Measurements from ENCODE around the gene GALNT14.

DNA sequence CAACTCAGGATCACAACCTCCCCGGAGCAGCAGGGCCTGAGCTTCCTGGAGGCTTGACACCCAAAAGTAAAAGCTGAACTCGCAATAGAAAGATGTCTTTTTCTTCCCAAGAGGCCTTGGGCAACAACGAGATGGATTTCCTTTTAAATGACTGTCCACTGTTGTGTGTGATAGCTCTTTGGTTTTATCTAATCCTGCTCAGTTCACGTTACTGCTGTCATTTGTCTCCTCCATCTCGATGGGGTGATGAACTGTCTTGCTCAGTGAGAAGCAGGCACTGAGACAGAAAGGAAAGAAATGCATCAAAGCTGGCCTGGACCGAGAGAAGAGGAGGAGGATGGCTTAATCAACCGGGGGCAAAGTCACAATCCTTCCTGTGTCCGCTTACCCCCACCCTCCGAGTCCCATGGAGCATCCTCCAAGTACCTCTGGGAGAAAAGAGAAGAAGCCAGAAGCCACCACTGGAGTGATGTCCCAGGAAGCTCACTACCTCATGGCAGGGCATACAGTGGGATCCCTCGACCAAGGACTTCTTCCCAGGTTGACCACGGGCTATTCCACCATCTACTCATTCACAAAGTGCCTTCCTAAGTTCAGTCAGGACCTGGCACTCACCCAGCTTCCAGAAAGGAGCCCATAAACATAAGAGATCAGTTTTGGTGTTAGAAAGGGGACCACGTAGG, 68.5 kb downstream of the GALNT14 start:
- TF ChIP-seq, protein P1, sequence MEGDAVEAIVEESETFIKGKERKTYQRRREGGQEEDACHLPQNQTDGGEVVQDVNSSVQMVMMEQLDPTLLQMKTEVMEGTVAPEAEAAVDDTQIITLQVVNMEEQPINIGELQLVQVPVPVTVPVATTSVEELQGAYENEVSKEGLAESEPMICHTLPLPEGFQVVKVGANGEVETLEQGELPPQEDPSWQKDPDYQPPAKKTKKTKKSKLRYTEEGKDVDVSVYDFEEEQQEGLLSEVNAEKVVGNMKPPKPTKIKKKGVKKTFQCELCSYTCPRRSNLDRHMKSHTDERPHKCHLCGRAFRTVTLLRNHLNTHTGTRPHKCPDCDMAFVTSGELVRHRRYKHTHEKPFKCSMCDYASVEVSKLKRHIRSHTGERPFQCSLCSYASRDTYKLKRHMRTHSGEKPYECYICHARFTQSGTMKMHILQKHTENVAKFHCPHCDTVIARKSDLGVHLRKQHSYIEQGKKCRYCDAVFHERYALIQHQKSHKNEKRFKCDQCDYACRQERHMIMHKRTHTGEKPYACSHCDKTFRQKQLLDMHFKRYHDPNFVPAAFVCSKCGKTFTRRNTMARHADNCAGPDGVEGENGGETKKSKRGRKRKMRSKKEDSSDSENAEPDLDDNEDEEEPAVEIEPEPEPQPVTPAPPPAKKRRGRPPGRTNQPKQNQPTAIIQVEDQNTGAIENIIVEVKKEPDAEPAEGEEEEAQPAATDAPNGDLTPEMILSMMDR (IDR thresholded peaks at IDR 0.05): no peak
- no peak for TF ChIP-seq POLR2A (IDR thresholded peaks at IDR 0.05)
